CD4-positive, alpha-beta T cell treated with Interleukin-17A for 4 hours (primary cell): ENCODE measurements around the gene HDAC7.

Experiments used
- DNase-seq: peaks from one replicate; pipeline ENCODE4 v3.0.0-alpha.2; 2020; ENCODE audit warnings: mixed read lengths

HDAC7 gene

DNA sequence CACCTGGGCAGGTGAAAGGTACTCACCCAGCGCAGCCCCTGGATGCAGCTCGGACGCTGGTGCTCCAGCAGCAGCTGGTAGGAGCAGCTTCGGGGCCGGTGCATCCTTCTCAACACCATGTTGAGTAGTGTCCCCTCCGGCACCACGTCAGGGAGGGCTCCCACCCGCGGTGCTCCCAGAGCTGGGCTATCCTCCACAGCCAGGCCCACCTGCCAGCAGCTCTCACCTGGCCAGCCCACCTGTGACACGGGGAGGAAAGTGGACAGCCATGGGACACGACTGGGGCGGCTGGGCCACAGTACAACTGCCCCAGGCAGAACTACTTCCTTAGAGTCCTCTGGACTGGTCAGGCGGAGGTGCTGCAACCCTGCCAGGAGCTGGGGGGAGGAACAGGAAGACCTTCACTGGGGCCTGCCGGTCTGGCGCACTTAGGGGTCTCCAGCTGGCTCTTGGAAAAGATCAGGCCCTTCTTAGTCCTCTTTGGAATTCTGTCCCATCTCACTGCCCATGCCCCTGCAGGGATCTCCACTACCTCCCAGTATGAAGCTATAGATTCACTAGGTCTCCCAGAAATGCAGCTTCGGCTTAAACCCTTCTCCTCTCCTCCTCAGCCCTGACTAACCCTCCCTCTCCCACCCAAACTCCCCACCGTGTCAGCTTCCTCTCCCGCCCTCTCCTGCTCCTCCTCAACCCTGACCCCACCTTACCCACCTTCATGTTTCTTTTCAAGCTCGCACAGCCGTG, 61.7 kb downstream of the HDAC7 start:
- no peak for DNase-seq

DNA sequence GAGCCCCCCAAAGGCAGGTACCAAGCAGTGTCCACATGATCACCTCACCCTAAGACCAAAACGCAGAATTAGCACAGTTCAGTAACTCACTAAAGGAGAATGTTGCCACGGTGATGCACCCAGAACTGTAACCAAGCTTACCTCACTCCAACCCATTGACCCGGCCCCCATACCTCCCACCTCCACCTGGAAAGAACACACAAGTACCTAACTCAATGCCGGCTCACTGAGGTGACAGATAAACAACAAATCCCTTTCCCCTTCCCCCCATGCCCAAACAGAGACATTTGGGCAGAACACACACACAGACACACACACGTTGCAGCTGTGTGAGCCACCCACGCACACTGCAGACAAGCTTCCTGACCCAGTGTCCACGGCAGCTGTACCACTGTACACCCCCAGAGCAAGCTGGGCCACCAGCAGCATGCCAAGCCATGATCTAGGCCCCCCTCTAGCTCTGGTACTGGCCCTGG, 62.3 kb downstream of the HDAC7 start:
- no peak for DNase-seq

DNA sequence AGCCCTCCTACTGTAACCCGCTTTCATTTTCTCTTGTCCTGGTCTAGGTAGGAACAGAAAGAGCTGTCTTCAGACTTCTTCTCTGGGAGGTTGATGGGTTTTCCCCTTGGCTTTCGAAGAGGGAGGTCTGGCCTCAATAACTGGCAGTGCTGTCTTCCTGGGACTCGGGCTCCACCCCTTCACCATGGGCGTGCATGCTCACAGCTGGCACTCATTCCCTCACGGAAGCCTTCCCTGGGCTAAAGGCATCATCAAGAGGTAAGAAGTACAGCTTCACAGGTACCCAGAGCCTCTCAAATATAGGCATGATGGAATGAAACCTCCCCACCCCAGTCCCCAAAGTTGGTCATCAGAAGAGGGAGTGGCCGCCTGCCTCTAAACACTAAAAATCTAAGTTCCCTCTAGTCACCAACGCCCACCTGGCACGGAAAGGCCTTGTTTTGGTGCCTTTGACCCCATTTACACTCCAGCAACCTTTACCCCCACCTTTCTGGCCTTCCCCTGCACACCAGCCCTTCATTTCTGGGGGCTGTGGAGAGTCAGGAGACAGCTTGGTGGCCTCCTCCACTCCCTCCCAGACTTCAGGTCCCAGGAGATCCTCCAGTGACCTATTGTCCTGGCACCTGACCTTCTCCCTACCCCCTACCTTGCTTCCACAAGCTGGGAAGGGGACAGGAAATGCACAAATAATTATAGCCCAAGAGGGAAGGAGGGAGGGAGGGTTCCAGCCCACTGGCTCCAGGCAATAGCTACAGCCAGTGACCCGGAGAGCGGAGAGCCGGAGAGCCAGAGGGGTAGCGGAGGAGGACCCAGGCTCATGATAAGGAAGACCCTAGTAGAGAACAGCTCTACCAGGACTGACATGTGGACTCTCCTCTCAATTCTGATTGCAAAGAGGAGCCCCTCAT, 63.8 kb downstream of the HDAC7 start:
- no peak for DNase-seq

DNA sequence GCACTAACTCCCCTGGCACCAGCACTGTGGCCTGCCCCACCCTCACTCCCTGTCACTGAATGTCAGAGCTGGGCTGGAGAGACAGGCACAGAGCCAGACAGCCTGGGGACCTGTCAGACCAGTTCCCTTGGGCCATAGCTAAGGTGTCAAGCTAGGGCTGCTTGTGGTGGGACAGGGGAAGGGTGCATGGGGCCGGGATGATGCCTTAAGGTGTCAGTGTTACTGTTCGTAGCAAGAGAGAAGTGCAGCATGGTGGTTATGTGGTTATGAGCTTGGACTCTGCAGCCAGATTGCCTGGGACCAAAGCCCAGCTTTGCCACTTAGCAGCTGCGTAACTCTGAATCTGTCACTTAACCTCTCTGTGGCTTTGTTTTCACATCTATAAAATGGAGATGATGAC, 64.8 kb downstream of the HDAC7 start:
- no peak for DNase-seq

DNA sequence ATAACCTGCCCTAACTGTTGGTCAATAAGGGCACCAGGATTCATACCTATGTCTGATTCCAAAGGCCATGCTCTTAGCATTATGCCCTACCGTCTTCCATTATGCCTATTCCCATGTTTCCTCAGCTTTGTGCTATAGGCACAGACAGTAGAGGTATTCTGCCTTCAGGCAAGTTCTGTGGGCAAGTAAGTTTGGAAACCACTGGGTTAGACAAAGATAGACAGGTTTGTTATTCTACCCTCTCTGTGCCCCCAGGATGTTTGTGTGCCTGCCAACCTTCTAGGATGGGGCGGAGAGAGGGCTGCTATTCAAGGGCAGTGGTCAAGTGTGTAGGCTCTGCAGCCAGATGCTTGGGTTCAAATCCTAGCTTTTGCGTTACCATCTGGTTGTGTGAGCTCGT, 65.6 kb downstream of the HDAC7 start:
- no peak for DNase-seq

DNA sequence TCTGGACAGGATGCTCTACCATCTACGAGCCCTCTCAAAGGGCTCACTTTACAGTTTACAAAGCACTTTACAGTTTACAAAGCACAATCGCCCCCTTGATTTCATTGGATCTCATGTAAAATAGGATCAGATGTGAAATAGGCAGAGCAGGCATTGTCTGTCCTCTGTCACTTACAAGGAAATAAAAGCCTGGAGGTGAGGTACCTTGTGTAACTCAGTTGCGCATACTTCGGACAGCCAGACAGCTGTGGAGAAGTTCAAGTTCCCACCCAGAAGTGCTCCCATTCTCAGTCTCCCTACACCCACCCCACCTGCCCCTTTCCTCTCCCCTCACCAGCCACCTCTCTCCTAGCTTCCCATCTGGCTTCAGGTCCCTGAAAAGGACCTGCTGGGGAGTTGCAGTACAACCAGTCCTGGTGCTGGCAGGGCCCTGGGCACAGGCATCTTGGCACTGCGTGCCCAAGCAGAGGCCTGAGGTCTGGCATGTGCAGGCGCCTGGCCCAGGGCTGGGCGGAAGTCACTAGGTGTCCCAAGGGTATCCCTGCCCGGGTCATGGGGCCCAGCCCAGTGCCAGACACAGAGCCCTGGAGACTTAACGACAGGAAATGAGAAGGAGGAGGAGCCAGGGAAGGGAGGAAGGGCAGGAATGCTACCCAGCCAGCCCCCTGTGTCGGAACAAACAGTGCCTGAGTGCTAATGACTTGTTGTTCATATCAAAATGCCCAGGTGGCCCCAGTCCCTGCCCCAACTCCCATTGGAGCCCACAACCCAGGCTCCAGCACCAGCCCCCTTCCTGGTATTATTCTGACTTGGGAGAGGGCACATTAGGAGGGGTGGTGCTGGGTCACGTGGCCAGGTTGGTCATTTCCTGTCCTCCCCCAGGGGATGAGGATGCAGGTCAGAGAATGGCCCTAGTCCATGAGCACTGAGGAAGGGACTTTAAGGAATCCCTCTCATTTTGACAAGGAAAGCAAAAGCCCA, 66.4 kb downstream of the HDAC7 start:
- no peak for DNase-seq

DNA sequence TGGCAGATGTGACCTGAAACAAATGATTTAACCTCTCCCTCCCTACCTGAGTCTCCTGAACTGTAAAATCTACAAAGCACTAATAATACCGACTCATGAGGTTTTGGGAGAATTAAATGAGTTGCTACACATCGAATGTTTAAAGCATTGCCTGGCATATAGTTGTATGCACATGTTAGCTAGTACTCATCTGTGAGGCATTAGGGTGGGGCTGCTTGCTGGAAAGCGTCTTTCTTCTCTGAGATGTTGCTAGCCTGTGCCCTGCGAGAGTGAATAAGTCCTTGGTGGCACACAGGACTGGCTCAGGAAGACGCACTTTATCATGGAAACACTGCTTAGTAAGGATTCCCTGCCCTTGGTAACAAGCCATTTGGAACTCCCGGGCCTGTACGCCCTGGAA, 67.2 kb downstream of the HDAC7 start:
- DNase-seq: no peak

DNA sequence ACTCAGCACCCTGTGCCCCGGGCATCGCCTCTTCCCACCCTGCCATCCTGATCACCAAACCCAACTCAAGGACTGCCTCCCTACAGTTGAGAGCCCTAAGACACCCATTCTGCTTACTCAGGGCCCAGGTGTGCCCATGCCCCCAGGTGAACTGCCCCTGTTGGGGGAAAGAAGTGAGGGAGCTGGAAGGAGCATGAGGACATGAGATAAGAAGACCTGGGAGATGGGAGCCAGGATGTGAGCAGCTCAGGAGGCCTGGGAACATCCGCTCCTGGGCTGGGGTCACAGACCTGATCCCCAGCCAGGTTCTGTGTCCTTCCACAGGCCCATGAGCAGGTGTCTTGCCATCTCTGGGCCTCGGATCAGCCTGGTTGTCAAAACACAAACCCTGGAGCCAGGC, 67.6 kb downstream of the HDAC7 start:
- no peak for DNase-seq

DNA sequence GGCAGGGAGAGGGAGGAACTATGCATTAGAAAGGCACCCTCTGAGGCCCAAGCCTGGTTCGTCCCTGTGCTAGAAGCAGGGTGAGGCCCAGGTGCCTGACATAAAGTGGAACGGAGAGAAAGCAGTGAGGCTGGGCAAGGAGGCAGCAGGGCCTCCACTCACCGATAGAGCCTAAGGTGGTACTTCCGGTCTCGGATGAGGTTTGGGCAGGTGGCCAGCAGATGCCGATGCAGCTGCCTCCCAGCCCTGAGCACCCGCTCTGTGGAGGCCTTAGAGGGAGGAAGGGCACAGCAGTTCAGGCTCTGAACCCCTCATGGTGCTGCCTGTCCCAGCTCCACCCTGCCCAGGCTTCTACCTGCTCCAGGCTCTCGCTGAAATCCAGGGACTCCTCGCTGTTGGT, 68.1 kb downstream of the HDAC7 start:
- no peak for DNase-seq

DNA sequence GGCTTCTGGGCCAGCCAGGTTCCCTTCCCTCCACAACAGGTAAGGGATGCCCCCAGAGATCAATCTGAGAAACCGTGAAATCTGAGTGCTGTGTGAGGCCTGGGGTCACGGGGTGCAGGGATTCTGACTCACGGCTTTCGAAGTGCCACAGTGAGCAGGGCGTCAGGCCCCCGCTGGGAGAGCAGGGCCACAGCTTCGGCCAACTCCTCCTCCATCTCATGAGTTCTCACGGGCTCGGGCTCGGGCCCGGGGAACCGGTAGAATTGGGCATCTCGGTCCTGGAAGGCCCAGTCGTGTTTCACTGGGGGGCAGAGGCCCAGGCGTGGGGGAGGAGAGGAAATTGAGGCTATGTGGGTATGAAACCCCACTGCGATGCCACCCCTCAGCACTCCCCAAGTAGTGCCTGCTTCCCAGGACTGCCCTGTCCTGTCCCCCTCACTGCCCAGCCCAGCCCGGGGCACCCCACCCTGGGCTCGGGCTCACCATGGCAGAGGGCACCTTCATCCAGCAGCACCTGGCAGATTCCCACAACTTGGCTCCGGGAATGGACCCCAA, 68.7 kb downstream of the HDAC7 start:
- DNase-seq: no peak

DNA sequence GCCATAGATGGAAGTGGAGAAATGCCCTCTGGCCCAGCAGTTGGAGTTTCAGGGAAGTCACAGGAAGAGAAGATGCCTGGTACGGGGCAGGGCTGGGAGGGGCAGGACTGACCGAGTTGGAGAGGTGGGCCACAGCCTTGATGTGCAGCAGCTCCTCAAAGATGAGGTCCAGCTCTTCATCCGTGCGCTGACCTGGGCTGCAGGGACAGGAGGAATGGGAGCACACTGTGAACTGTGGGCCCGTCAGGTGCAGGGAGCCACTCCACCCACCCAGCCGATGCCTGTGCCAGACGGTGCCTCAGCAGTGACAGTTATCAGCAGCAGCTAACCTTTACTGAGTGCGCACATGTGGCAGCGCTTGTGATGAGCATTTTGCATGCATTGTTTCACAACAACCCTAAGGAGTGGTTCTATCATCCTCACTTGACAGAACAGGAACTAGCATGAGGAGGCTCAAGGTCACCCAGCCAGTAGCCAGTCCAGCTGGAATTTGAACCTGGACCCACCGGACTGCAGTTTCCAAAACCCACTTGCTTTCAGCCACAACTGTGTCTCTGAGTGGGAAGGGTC, 69.4 kb downstream of the HDAC7 start:
- no peak for DNase-seq

DNA sequence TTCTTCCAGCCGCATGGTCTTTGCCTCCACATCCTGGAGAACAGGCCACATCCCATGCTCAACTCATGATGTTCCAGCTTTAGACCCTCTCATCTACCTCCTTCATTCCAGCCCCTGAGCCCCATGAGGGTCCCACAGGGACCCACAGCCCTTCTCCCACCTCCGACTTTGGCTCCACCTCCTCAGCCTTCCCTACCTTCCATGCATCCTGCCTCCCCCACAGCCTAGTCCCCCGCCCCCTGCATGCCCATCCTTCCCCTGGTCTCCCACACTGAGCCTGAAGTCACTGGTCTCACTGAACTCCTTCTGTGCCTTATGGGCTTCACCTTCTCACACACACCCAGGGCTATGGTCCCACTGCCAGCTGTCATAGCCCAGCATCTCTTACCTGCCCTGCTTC, 70.8 kb downstream of the HDAC7 start:
- no peak for DNase-seq

DNA sequence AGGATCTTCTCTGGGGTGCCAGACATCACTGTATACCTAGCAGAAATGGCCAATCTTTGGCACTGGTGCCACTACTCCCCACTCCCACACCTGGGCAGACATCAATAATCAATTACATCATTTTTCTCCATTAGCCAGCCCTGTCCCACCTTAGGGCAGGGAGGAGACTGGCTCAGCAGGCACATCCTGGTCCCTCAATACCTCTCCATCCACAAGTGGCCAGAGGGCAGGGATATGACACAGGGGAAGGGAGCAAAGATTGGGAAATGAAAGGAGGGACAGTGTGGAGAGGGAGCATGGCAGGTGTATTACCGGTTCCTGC, 71.2 kb downstream of the HDAC7 start:
- DNase-seq: no peak

DNA sequence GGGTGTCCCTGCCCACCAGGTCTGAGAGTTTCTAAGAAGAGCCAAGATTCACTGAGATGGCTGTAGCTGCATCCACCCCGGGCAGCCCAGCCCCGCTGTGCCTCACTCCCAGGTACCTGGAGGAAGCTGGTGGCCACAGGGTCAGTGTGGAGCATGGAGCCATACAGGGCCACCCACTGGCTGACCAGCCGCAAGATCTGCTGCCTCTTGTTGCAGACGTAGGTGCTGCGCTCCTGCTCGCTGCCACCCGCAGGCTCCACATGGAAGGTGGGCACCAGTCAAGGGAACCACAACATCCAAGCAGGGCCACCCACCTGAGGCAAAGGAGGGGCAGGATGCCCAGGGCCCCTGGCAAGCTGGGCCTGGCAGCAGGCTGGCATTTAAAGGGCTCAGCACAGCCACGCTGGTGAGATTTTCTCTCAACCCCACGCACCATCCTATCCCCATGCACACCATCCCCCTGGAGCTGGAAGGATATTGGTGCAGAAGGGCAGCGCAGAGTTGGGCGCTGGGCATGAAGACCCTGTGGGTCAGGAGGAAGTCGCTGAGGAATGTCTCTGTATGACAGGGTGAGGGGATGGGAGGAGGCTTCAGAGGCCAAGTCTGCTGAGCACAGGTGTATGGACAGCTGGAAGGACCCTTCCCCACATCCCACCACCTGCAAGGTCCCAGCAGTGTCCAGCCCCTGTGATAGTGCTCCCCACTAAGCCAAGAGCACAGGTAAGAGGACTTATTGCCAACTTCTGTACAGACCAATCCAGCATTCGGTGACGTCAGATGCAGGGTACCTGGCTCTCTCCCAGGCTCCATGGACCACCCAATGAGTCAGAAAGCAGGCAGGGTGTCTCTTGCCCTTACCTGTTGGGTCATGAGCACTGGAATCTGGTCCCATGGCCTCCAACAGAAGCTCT, 71.9 kb downstream of the HDAC7 start:
- no peak for DNase-seq

DNA sequence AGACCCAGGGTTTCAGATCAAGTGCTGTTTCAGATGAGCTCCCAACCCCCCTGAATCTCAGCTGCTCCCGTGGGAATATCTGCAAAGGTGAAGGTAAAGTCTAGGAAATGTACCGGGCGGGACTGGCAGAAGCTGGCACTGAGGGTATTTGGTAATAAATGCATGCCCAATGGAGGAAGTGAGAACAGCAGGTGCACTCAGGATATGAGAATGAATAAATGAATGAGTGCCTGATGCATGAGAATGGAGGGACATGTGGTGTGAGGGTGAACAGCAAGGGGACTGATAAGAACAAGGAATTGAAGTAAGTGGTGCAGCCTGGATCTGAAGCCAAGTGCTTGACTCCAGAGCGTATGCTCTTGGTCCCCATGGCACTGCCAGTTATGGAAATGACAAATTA, 72.6 kb downstream of the HDAC7 start:
- no peak for DNase-seq

DNA sequence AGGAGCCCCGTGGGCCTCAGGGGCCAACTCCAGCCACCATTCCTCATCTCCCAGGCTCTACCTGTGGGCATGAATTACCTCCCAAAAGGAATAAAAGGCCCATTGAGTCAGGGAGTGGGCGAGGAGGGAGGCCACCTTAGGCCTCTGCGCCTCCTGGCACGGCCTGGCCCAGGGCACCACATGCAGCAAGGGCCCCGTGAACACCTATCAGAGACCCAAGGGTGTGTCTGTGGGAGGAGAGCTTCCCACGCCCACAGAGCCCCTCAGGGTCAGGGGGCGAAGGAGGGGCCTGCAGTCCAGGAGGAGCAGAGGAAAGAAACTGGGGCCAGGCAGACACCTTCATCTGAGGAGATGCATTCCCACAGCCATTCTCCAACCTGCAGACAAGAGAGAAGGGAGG, 73.2 kb downstream of the HDAC7 start:
- DNase-seq: no peak

DNA sequence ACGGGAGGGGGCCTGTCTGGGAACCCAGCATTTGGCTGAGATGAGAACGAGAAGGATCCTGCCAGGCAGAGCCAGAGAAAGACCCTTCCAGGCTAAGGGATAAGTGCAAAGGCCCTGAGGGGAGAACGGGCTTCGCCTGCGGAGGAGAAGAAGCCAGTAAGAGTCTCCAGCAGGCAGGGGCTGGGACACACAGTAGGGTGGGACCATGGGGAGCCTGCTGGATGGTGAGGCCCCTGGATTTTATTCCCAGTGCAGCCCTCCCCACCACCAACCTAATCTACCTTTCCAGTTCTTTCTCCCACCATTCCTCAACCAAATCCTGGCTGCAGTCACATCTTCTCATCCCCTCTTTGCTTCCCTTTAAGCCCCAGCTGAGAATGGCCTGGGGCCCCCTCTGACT, 73.6 kb downstream of the HDAC7 start:
- DNase-seq: no peak

DNA sequence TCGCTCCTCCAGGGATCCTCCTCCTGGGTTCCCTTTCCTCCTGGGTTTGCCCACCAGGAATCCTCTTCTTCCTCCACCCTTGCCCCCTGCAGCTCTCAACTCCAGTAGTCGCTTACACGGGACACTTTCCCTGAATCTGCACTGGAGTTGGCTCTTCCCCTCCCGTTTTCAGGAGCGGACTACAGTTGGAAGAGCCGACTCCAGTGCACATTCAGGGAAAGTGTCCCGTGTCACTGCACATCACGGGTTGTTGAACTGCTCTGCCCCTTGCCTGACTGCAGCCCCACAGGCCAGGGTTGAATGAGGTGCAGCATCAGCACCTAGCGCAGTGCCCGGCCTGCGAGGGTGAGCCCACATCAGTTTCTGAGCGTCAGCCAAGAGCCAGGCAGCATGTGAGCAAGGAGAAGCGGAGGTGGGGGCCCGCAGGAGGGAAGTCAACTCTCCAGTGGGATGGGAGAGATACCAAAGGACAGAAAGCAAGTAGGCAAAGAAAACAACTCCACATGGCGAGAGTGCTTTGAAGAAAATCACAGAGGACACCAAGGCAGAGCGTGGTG, 74.1 kb downstream of the HDAC7 start:
- DNase-seq: no peak

DNA sequence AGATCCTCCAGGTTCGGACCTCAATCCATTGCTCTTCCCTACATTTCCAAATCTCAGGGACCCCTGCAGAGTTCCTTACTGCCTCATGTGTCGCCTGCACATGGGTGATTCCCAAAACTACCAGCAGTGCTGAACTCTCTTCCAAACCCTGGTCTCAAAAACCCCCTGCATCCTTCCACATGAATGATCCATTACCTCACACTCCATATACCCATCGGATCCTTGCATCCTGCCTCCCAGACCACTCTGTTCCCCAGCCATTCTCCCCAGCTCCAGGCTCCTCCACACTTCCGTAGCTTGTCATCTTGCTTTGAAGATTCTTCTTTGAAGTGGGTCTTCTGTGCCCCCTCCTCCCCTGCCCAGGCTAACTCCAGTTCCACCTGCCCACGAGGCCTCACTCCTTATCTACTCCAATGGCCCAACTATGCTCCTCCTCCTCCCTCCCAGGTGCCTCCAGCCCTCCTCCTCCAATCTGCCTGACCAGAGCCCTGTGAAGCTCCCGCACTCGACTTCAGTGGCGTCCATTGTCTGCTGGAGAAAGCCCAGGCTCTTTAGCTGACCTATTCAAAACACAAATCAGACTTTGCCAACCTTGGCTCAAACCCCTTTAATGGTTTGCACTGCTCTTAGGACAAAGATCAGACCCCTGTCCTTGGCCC, 74.8 kb downstream of the HDAC7 start:
- DNase-seq: no peak

DNA sequence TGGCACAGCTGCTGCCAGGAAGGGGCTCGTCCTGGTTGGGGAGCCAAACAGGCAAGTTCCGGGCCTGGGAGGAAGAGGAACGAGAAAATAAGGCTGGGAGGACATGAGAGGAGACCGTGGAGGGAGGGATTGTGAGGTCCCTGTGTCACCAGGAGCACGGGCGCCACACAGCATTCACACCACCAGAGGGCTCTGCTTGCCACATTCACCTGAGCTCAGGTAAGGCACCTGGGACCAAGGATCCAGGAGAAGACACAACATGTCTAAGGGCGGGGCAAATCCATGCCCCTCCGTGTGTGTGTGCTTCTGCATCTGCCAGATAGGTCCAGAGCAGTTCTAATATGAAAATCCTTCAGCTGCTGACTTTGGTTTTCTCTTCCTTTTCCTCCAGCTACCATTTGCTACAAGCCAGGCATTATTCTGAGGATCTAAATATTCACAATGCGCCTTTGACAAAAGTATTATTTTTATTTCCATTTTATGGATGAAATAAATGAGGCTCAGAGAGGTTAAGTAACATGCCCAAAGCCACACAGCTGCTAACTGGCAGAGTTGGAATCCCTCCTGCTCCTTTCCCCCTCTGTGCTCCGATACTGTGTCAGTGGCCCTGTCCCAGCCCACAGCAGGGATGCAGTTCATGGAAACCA, 75.6 kb downstream of the HDAC7 start:
- peak; percentile 83 for DNase-seq
